Immature natural killer cell (primary cell): Measurements from ENCODE around the gene BLOC1S4. TPM values are rescaled to one million over a fixed set of nuclear protein-coding genes. Genes with fewer than 3 reads are reported as not detected.

ENCODE experiments used
- DNase-seq, 3 donors: peaks; one replicate each; pipeline ENCODE4 v3.0.0; 2022; ENCODE audit warnings: mixed read lengths in 1 of 3
- H3K27ac Mint-ChIP-seq, 6 donors: one replicate each; pipeline ENCODE4 v1.8.0; 2020; ENCODE audit warnings: mixed read lengths in 6 of 6, mild to moderate bottlenecking in 5 of 6, inconsistent platforms in 4 of 6, moderate library complexity in 3 of 6
- H3K27me3 Mint-ChIP-seq, 3 donors: one replicate each; pipeline ENCODE4 v1.8.0; 2020 to 2021; ENCODE audit warnings: low read depth in 3 of 3, mild to moderate bottlenecking in 3 of 3, mixed read lengths in 3 of 3, moderate library complexity in 3 of 3, inconsistent platforms in 1 of 3
- H3K36me3 Mint-ChIP-seq, 3 donors: one replicate each; pipeline ENCODE4 v1.8.0; 2020; ENCODE audit warnings: mixed read lengths in 3 of 3, inconsistent platforms in 2 of 3, mild to moderate bottlenecking in 2 of 3
- H3K4me1 Mint-ChIP-seq, 2 donors: one replicate each; pipeline ENCODE4 v1.8.0; 2020; ENCODE audit warnings: inconsistent platforms in 2 of 2, mild to moderate bottlenecking in 2 of 2, mixed read lengths in 2 of 2, moderate library complexity in 1 of 2
- H3K4me3 Mint-ChIP-seq, 5 donors: one replicate each; pipeline ENCODE4 v1.8.0; 2020; ENCODE audit warnings: mild to moderate bottlenecking in 5 of 5, mixed read lengths in 5 of 5, inconsistent platforms in 3 of 5, moderate library complexity in 3 of 5
- H3K9me3 Mint-ChIP-seq, 6 donors: one replicate each; pipeline ENCODE4 v1.8.0; 2020; ENCODE audit warnings: mild to moderate bottlenecking in 6 of 6, mixed read lengths in 6 of 6, inconsistent platforms in 4 of 6, moderate library complexity in 3 of 6
- polyA plus RNA-seq, 3 donors: library from polyadenylated mRNA; unstranded; fragments of 300-500 nt; fragmentation: Illumina TruSeq; gene quantifications; one replicate each; pipeline ENCODE4 v1.2.3, GENCODE V29; 2021

The BLOC1S4 gene
- polyA plus RNA-seq, 3 donors from 2014 or later = 53.5 to 65.8 (median 54.2) TPM

- peak; percentile 64 to 73 (median 71) for DNase-seq
- H3K9me3 Mint-ChIP-seq = no peaks in the 10 kb centered on the region
- peaks cover 0 to 5% (median 4%) of the 10 kb centered on the region in 3 donors for H3K27me3 Mint-ChIP-seq
- H3K4me1 Mint-ChIP-seq = peaks cover 70 to 72% of the 10 kb centered on the region in 2 donors
- peaks cover 0 to 13% (median 4%) of the 10 kb centered on the region in 3 donors for H3K36me3 Mint-ChIP-seq
- peak overlapping the region; percentile 84 to 98 (median 97) for H3K27ac Mint-ChIP-seq
- H3K4me3 Mint-ChIP-seq = peak overlapping the region; percentile 54 to 86 (median 76)
Observed at GRCh38 chr4:6695660-6696610, 20.0 kb upstream of the BLOC1S4 start.

DNA sequence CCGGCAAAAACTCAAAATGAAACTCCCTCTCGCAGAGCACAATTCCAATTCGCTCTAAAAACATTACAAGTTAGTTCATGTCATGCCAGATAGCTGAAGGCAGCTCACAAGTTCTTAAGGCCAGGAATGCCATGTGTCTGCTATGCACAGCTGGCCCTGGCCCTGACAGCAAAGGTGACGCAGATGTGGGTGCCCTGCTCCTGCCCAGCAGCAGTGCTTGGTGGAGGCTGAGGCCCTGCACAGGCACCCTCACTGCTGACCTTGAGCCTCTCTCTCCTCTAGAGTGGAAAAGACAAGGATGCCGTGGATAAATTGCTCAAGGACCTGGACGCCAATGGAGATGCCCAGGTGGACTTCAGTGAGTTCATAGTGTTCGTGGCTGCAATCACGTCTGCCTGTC lies 19.4 kb upstream of the BLOC1S4 start:
- no peak for DNase-seq
- Mint-ChIP-seq H3K27me3 (peaks cover 0 to 4% (median 4%) of the 10 kb centered on the region in 3 donors), H3K9me3 (no peaks in the 10 kb centered on the region), H3K36me3 (peaks cover 0 to 13% (median 4%) of the 10 kb centered on the region in 3 donors), H3K4me3 (peak overlapping the region; percentile 54 to 81 (median 75)), H3K27ac (peak overlapping the region; percentile 84 to 98 (median 97)), H3K4me1 (peaks cover 65 to 67% of the 10 kb centered on the region in 2 donors)

DNA sequence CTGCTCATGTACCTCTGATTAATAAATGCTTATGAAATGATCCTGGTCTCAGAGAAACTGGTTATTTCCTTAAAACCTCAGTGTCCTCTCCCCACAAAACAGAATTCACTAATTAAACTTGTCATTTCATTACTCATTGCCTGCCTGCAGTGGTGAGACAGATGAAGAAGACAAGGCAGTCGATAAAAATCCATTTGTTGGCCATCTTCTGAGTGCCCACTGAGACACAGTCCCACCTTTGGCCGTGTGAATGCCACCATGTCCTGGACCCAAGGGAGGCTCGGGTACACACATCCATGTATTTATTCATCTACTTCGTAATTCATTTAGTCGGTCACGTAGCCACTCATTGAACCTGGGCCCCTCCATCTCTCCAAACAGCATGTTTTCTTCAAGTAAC lies 18.8 kb upstream of the BLOC1S4 start:
- H3K36me3 Mint-ChIP-seq = peaks cover 0 to 13% (median 4%) of the 10 kb centered on the region in 3 donors
- peaks cover 63 to 66% of the 10 kb centered on the region in 2 donors for H3K4me1 Mint-ChIP-seq
- H3K9me3 Mint-ChIP-seq = no peaks in the 10 kb centered on the region
- peak overlapping the region in 3 of 5 donors; percentile 36 to 75 (median 39) for H3K4me3 Mint-ChIP-seq
- H3K27ac Mint-ChIP-seq = peak overlapping the region; percentile 84 to 98 (median 97)
- DNase-seq = no peak
- H3K27me3 Mint-ChIP-seq = peaks cover 0 to 4% (median 3%) of the 10 kb centered on the region in 3 donors

GRCh38 chr4:6699388-6699787 lies 16.6 kb upstream of the BLOC1S4 start:
- H3K4me3 Mint-ChIP-seq = no peak overlapping the region
- H3K4me1 Mint-ChIP-seq = peaks cover 49 to 63% of the 10 kb centered on the region in 2 donors
- H3K27ac Mint-ChIP-seq = peak overlapping the region in 5 of 6 donors; percentile 60 to 98 (median 80)

GRCh38 chr4:6699903-6700302 lies 16.1 kb upstream of the BLOC1S4 start:
- peaks cover 7 to 25% (median 18%) of the 10 kb centered on the region in 3 donors for H3K36me3 Mint-ChIP-seq
- H3K4me1 Mint-ChIP-seq = peaks cover 48 to 63% of the 10 kb centered on the region in 2 donors
- H3K4me3 Mint-ChIP-seq = no peak overlapping the region
- H3K27ac Mint-ChIP-seq = peak overlapping the region in 4 of 6 donors; percentile 60 to 98 (median 81)
- H3K9me3 Mint-ChIP-seq = no peaks in the 10 kb centered on the region
- H3K27me3 Mint-ChIP-seq = peaks cover 0 to 4% (median 1%) of the 10 kb centered on the region in 3 donors
- DNase-seq = no peak

More at GRCh38 chr4:6699388-6699787, 16.6 kb upstream of the BLOC1S4 start:
- DNase-seq = no peak
- Mint-ChIP-seq H3K36me3 (peaks cover 7 to 22% (median 13%) of the 10 kb centered on the region in 3 donors), H3K27me3 (peaks cover 0 to 4% (median 1%) of the 10 kb centered on the region in 3 donors), H3K9me3 (no peaks in the 10 kb centered on the region)

DNA sequence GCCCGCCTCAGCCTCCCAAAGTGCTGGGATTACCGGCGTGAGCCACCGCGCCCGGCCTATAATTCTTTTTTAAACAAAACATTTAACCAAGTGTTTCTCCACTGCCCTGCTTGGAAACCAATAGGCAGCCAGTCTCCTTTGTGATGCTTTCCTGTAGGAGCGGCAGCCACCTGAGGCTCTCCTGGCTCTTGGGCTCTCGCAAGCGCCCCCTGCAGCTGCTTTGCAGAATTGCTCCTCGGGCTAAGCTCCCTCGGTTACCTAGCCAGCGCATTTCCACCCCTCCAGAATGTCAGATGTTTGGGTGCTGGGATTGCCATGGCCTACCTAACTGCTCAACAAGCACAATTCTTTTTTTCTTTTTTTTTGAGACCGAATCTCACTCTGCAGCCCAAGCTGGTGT lies 14.6 kb upstream of the BLOC1S4 start:
- Mint-ChIP-seq H3K36me3 (peaks cover 7 to 33% (median 19%) of the 10 kb centered on the region in 3 donors), H3K27me3 (peaks cover 0 to 1% (median 0%) of the 10 kb centered on the region in 3 donors), H3K9me3 (no peaks in the 10 kb centered on the region), H3K4me1 (peaks cover 46 to 63% of the 10 kb centered on the region in 2 donors), H3K4me3 (no peak overlapping the region), H3K27ac (no peak overlapping the region)
- peak in 2 of 3 donors; percentile 27 to 30 for DNase-seq

DNA sequence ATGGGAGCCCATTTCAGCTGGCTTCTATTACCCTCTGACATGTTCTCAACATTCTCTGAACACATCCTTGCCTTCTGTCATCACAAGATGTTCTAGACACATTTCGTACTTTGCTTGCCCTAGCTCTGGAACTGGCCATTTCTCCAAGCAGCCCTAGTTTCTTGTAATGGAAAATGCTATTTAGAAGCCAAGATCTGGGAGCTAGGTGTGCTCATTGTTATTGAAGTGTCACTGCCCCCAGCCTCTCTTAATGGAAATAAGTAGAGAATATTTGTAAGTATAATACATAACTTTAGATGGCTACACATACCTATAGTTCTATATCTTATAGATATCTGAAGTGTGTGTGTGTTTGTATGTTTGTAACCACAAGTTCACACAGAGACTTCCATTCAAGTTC lies 13.2 kb upstream of the BLOC1S4 start:
- no peaks in the 10 kb centered on the region for H3K9me3 Mint-ChIP-seq
- no peak overlapping the region for H3K4me3 Mint-ChIP-seq
- DNase-seq = no peak
- peaks cover 8 to 34% (median 20%) of the 10 kb centered on the region in 3 donors for H3K36me3 Mint-ChIP-seq
- peaks cover 50 to 66% of the 10 kb centered on the region in 2 donors for H3K4me1 Mint-ChIP-seq
- H3K27me3 Mint-ChIP-seq = peaks cover 0 to 1% (median 0%) of the 10 kb centered on the region in 3 donors
- peak overlapping the region in 1 of 6 donors; percentile 62 for H3K27ac Mint-ChIP-seq

GRCh38 chr4:6703786-6704185 lies 12.2 kb upstream of the BLOC1S4 start:
- Mint-ChIP-seq H3K27me3 (peaks cover 0 to 1% (median 0%) of the 10 kb centered on the region in 3 donors), H3K36me3 (peaks cover 13 to 35% (median 21%) of the 10 kb centered on the region in 3 donors), H3K9me3 (no peaks in the 10 kb centered on the region), H3K4me1 (peaks cover 56 to 70% of the 10 kb centered on the region in 2 donors), H3K4me3 (no peak overlapping the region), H3K27ac (peak overlapping the region in 3 of 6 donors; percentile 41 to 67 (median 54))
- DNase-seq = no peak

GRCh38 chr4:6705646-6706045 lies 10.3 kb upstream of the BLOC1S4 start:
- peaks cover 66 to 82% of the 10 kb centered on the region in 2 donors for H3K4me1 Mint-ChIP-seq
- DNase-seq = no peak
- H3K9me3 Mint-ChIP-seq = no peaks in the 10 kb centered on the region
- H3K4me3 Mint-ChIP-seq = peak overlapping the region in 1 of 5 donors; percentile 54
- peak overlapping the region in 2 of 6 donors; percentile 43 to 53 for H3K27ac Mint-ChIP-seq
- H3K36me3 Mint-ChIP-seq = peaks cover 13 to 32% (median 21%) of the 10 kb centered on the region in 3 donors
- H3K27me3 Mint-ChIP-seq = peaks cover 6 to 9% (median 8%) of the 10 kb centered on the region in 3 donors

- peak overlapping the region in 4 of 5 donors; percentile 7 to 55 (median 30) for H3K4me3 Mint-ChIP-seq
Observed at GRCh38 chr4:6706173-6706572, 9.8 kb upstream of the BLOC1S4 start.

DNA sequence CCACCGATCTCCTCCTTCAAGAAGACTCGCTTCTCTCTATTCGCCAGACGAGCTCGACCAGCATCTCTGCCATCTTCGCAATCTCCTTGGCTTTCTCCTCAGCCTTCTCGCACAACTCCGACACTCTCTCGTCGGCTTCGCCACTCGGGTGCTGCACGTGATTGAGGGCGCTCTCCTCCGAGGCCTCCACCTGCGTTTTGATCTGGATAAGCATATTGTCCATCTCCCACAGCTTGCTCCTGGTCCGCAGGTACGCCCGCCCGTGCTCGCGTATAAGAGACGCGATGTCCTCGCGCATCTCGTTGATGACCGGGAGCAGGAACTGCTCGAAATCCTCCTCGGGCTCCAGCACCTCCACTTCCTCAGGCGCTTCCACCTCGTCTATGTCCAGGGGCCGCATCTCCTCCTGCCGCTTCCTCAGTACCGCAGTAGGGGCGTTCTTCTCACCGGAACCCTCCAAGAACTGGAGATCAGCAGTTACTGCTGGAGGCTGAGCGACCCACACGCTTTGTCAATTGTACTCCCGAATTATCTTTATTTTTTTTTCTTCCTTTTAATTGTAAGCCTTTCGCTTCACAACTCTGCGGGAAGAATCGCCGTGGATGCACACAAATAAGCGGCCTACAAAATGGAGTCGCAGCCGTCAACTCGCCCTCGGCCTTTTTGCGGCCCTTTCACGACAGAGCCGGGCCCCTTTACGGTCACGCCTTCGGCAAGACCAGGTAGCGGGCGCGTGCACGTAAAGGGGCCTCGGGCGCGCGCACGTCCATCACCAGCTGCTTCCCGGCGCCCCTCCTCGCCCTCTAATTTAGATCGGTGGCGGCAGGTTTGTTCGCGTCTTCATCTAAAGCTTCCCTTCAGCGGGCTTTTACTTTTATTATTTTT lies 6.5 kb upstream of the BLOC1S4 start, which contains the start of gene MRFAP1L1:
MRFAP1L1 (minus strand) TSS at position 636 of the 885 bp plus-strand sequence; CDS start at position 400, 236 bp downstream.
- Mint-ChIP-seq H3K4me1 (peaks cover 61 to 64% of the 10 kb centered on the region in 2 donors), H3K9me3 (no peaks in the 10 kb centered on the region), H3K27me3 (peaks cover 6 to 8% (median 8%) of the 10 kb centered on the region in 3 donors), H3K36me3 (peaks cover 6 to 21% (median 11%) of the 10 kb centered on the region in 3 donors), H3K27ac (peak within 1 kb of the TSS; percentile 98 to 99 (median 98)), H3K4me3 (peak within 1 kb of the TSS; percentile 97 to 99 (median 98))
- peak; percentile 96 to 97 (median 97) for DNase-seq

More at GRCh38 chr4:6706173-6706572, 9.8 kb upstream of the BLOC1S4 start:
- DNase-seq = no peak
- Mint-ChIP-seq H3K27ac (peak overlapping the region; percentile 11 to 84 (median 58)), H3K36me3 (peaks cover 13 to 30% (median 21%) of the 10 kb centered on the region in 3 donors), H3K27me3 (peaks cover 6 to 9% (median 8%) of the 10 kb centered on the region in 3 donors), H3K9me3 (no peaks in the 10 kb centered on the region), H3K4me1 (peaks cover 68 to 84% of the 10 kb centered on the region in 2 donors)

GRCh38 chr4:6710282-6710681 lies 5.7 kb upstream of the BLOC1S4 start:
- Mint-ChIP-seq H3K4me3 (peak overlapping the region; percentile 97 to 99 (median 98)), H3K4me1 (peaks cover 58 to 63% of the 10 kb centered on the region in 2 donors), H3K27me3 (peaks cover 6 to 8% (median 8%) of the 10 kb centered on the region in 3 donors), H3K36me3 (peaks cover 6 to 14% (median 6%) of the 10 kb centered on the region in 3 donors), H3K27ac (peak overlapping the region; percentile 98 to 99 (median 98)), H3K9me3 (no peaks in the 10 kb centered on the region)
- DNase-seq = no peak
